NB4 (cell line): ENCODE measurements around the gene SUMF1.

Source experiments
- DNase-seq: peaks from one replicate; pipeline ENCODE4 v3.0.0; 2010; ENCODE audit warnings: low read depth
- H3K4me3 ChIP-seq: one replicate; pipeline ENCODE4 v1.5.1; 2011; ENCODE audit warnings: mild to moderate bottlenecking, low read depth, low read length, moderate library complexity
- CTCF ChIP-seq: IDR thresholded peaks from one replicate; pipeline ENCODE4 v1.5.1; 2012; ENCODE audit warnings: low read depth, low read length
- MYC ChIP-seq: IDR thresholded peaks from 2 replicates; pipeline ENCODE4 v1.6.1; 2011; ENCODE audit warnings: low read depth, low read length
- POLR2A ChIP-seq: IDR thresholded peaks from 2 replicates; pipeline ENCODE4 v1.6.1; 2011; ENCODE audit warnings: mild to moderate bottlenecking; ENCODE audit not compliant: insufficient read length; ENCODE audit errors: extremely low read depth
- TF ChIP-seq, protein P1 (sequence below): IDR thresholded peaks from 2 replicates; pipeline ENCODE4 v1.6.1; 2011; ENCODE audit warnings: low read depth, low read length

The SUMF1 gene

DNA sequence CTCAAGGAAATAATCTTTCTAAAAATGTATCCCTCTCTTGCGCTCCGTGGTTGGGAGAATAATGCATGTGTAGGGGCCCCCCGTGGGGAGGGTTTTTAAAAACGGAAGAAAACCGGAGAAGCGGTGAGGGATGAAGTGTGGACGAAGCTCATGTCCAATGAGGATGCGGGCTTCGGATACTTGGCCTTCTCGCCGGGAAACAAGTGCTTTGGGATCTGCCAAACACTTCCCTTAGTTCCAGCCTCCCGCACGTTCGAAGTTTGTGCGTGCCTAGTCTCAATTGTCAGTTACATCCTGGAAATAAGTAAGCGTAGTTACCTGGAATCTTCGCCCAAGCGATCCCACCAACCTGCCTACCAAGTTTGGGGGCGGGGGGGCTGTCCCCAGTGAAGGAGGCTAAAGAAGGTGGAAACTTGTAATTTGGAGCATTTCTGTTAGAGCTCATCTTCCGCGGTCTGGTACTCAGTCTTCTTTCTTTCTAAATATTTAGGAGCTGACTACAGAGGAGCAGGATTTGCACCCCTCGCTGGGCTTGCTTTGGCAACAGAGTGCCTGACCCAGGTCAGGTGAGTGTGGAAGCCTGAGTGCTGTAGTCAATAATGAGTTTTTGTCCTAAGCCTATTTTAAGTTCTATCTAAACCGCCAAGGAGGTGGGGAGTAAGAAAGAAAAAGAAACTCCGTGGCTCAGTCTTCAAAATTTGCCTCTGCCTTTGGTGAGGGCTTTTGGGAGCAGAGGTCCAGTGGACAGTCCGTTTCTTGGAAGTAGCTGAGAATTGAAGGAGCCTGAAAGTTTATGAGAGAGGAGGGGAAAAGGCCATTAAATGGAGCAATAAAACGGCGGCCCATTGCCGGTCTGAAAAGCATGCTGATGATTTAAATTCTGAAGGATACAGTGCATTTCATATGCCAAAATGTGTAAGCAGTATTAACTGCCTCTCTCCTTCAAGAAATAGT is 27.1 kb upstream of the SUMF1 start:
- DNase-seq = peak; percentile 55
- TF ChIP-seq MYC (no peak), POLR2A (no peak), CTCF (no peak)
- TF ChIP-seq, protein P1, sequence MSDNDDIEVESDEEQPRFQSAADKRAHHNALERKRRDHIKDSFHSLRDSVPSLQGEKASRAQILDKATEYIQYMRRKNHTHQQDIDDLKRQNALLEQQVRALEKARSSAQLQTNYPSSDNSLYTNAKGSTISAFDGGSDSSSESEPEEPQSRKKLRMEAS = no peak
- peak overlapping the region; percentile 62 for H3K4me3 ChIP-seq

- peak; percentile 99 for DNase-seq
- TF ChIP-seq POLR2A (peak; percentile 93), CTCF (no peak), MYC (peak; percentile 92)
- TF ChIP-seq, protein P1 = peak; percentile 93
- peak within 1 kb of the TSS; percentile 73 for H3K4me3 ChIP-seq
Measured at GRCh38 chr3:4493014-4493940, 26.2 kb upstream of the SUMF1 start, which contains the start of gene ITPR1. Gene ITPR1 (plus strand): TSS chr3:4493348. CDS start chr3:4516492, 23,144 bp downstream.

- TF ChIP-seq CTCF (peak; percentile 18), MYC (no peak), POLR2A (no peak)
- TF ChIP-seq, protein P1 = no peak
- DNase-seq = peak; percentile 82
- H3K4me3 ChIP-seq = peak overlapping the region; percentile 73
Measured at GRCh38 chr3:4492208-4493013, 25.3 kb upstream of the SUMF1 start.

GRCh38 chr3:4491855-4492207 is 24.8 kb upstream of the SUMF1 start:
- DNase-seq = no peak
- TF ChIP-seq CTCF (no peak), MYC (no peak), POLR2A (no peak)
- TF ChIP-seq, protein P1 = no peak
- peak overlapping the region; percentile 73 for H3K4me3 ChIP-seq

DNA sequence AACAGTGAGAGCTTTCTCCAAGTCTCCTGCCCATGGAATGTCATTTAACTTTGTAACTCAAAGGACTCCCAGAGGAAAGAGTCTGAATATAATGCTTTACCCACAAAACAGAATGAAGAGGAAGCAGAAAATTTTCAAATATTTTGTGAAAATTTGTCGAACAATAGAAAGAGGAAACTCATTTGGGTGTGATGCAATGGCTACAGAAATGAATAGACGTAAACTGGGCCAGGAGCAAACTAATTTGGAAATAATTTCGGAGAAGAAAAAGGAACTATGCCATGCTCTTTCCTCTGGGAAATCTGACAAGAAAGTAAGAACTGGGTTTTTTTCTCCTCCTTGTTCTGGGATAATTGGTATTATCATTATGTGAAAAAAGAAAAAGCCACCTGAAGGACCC is 11.2 kb upstream of the SUMF1 start:
- TF ChIP-seq CTCF = no peak
- TF ChIP-seq, protein P1 = no peak
- TF ChIP-seq POLR2A = no peak
- no peak for TF ChIP-seq MYC
- peak; percentile 67 for DNase-seq
- H3K4me3 ChIP-seq = no peak overlapping the region
